Astrocyte of the hippocampus (primary cell): Measurements from ENCODE around the gene GLIS1.
A peak's percentile ranks its signal among the peaks of the same experiment; 100 is the strongest.

Experiments used
- DNase-seq: peaks from one replicate; pipeline ENCODE4 v3.0.0; 2011; ENCODE audit warnings: low read depth, low spot score

Gene GLIS1

GRCh38 chr1:53550201-53550741 lies 188.7 kb downstream of the GLIS1 start:
- DNase-seq = no peak

DNA sequence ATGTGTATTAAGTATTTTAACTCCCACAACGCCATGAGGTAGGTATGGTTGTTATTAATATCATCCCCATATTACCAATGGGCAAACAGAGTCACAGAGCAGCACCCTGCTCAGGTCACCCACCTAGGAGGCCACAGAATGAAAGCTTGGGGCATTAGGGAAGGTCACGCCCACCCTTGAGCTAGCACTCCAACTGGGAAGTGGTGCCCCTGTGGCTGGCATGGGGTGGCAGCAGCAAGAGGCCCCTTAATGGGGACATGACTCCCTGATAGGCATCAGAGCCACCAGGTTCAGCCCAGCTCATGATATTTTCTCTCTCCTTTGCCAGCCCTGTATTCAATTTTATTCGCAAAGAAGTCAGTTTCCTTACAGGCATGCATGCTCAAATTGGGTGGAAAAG lies 189.2 kb downstream of the GLIS1 start:
- DNase-seq = no peak

GRCh38 chr1:53549287-53549686 lies 189.7 kb downstream of the GLIS1 start:
- no peak for DNase-seq

- DNase-seq = no peak
Observed at GRCh38 chr1:53548031-53548491, 190.9 kb downstream of the GLIS1 start.

GRCh38 chr1:53547231-53547790 lies 191.7 kb downstream of the GLIS1 start:
- no peak for DNase-seq

DNA sequence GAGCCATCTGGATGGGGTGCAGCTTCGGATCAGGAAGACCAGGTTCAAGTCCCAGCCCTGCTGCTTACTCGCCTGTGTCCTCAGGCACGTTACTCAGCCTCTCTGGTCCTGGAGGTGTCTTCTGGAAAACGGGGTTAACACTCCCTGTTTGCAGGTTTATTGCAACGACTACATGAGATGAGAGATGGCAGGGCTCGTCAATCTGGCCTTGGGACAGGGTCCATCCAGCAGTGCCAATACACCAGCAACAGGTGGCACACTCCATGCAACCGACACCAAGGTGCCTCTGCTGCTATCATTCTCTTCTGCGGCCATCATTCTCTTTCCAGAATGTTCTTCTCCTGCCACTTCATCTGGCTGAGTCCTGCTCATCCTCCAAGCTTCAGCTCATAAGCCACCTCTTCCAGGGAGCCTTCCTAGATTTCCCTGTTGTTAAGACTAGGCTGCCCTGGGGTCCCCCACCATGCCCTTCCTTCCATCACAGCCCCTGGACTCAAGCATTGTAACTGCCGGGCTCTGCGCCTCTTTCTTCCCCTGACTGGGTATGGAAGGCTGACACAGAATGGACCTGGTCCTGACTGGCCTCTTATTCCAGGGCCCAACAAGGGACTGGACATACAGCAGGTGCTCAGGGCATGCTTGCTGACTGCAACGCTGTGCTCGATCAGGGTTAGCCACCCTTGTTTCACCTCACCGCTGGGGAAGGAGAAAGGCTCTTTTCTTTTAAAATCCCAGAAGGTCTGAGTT lies 192.4 kb downstream of the GLIS1 start:
- DNase-seq = no peak

- no peak for DNase-seq
Observed at GRCh38 chr1:53545663-53546408, 193.1 kb downstream of the GLIS1 start.

- DNase-seq = no peak
Observed at GRCh38 chr1:53544728-53545515, 194.0 kb downstream of the GLIS1 start.

- no peak for DNase-seq
Observed at GRCh38 chr1:53543778-53544695, 194.9 kb downstream of the GLIS1 start.

DNA sequence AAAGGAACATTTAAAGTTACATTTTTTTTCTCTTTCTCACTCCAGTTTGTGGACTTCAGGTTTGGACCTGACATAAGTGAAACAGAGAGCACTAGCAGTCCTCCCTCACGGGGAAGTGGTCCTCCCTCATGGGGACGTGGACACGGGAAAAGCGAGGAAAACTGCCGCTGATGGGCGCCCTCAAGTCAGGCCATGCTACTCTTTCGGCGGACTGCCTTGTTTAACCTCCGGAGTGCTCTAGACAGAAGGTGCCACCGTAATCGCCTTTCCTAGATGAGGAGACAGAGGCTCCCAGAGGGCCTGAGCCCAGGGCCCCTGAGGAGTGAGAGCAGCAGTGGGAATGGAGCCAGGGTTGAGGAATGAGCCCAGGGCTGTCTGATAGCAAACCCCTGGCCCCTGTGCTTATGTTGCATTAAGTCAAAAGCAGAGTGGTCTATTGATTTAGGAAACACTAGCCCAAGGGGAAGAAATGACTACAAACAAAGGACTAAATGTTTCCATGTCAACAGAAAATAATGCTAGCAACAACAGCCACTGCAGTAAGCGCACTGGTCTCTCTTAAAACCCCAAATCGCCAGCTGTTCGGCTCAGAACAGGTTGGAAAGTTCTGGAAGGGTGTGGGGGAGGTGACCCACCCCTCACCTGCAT lies 195.7 kb downstream of the GLIS1 start:
- DNase-seq = no peak

DNA sequence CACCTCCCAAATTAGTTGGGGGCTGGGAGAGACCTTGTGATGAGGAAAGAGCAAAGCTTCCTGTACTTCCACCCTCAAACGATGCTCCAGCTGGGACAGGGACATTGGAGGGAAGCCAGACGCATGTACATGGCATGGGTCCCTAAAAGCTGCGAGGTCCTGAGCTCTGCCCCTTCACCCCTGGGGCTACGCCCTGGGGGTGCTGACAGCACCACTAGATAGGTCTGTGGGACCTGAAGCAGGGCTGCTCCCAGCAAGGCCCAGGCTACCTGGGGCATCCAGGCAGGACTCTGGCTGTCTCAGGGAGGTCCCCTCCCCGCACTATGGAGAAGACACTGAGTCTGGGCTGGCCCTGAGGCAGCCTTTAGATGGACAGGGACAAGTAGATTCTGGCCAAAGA lies 196.4 kb downstream of the GLIS1 start:
- DNase-seq = no peak

DNA sequence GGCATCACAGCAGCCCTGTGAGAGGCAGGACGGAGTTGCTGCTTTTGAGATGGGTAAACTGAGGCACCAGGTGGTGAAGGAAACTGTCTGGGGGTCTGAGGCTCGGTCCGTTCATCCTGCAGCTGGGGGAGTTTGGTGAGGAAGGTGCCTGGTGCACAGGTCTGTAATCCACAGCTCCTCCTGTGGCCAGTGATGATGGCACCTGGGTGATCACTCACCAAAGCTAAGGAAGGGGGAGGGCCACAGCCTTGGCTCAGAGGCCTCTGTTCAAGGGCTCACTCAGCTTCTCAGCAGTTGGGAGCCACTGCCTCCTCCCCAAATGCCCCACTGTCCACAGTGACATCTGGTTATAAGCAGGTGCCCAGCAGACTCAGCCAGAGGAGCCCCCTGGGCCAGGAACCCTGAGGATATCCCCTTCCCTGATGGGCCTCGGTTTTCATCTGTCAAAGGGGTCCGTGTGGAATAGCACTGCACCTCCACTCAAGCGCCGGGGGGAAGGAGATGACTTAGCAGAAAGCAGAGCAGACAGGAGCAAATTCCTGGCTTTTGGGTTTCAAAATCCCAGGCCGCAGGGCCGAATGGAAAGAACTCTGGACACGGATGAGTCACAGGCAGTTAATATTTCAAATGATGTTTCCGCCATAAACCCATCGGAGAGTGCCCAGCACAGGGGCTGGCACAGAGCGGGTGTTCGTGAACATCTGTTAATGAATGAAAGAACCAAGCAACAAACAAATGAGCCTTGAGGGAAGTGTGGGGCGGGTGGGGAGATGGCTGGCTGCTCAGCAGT lies 197.0 kb downstream of the GLIS1 start:
- DNase-seq = peak; percentile 55

DNA sequence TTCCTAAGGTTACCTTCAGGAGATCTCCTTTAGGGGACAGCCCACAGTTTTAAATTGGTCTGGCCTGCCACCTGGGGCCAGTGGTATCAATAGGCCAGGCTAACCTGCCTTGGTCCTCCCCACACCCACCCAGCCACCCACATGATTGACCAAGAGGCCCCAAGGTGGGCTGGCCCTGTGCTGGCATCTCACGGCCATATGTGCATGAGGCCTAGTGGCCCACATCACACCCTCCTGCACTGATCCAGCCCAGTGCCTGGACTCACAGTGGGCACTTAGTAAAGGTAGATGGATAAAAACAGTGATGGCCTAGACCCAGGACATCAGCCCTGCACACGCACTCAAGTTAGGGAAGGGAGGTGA lies 197.7 kb downstream of the GLIS1 start:
- DNase-seq = no peak

GRCh38 chr1:53540604-53541262 lies 198.2 kb downstream of the GLIS1 start:
- DNase-seq = no peak

GRCh38 chr1:53539711-53540603 lies 199.0 kb downstream of the GLIS1 start:
- DNase-seq = no peak

GRCh38 chr1:53539226-53539625 lies 199.7 kb downstream of the GLIS1 start:
- DNase-seq = no peak

DNA sequence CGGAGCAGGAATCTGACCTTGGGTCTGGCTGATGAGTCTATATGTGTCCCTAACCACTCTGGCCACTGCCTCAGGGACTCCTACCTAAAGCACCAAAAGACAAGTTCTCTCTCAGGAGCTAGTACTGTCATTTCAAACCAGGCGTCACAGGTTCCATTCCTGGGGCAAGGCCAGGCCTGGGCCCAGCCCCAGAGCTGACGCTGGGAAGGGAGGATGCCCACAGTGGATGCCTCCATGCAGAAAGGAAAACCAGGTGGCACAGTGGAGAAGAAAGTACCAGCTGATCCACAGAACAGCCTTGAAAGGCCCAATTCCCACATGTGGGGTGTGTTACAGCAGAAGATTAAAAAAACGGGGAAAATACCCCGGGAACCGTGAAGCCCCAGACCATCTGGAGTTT lies 202.4 kb downstream of the GLIS1 start:
- no peak for DNase-seq

DNA sequence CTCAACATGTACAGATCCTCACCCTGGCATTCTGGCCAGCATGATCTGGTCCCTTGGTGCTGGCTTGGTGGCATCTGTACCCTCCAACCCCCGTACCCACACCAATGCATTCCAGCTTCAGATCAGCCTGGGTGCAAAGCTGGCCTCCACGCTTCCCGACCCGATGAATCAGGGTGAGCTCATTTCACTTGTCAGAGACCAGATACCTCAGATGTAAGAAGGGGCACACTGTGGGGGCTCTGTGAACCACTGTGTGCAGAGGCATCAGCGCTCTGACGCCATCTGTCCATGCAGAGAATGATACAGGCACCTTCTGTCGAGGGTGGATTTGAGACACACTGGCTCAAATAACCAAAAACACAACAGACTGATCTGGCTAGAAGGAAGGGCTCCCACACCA lies 203.1 kb downstream of the GLIS1 start:
- no peak for DNase-seq
